Measurements from ENCODE around the gene SLC38A3. TPM values are rescaled to one million over a fixed set of nuclear protein-coding genes. Genes with fewer than 3 reads are reported as not detected.

Gene SLC38A3
- polyA plus RNA-seq, 1 experiment = 0.22 TPM

DNA sequence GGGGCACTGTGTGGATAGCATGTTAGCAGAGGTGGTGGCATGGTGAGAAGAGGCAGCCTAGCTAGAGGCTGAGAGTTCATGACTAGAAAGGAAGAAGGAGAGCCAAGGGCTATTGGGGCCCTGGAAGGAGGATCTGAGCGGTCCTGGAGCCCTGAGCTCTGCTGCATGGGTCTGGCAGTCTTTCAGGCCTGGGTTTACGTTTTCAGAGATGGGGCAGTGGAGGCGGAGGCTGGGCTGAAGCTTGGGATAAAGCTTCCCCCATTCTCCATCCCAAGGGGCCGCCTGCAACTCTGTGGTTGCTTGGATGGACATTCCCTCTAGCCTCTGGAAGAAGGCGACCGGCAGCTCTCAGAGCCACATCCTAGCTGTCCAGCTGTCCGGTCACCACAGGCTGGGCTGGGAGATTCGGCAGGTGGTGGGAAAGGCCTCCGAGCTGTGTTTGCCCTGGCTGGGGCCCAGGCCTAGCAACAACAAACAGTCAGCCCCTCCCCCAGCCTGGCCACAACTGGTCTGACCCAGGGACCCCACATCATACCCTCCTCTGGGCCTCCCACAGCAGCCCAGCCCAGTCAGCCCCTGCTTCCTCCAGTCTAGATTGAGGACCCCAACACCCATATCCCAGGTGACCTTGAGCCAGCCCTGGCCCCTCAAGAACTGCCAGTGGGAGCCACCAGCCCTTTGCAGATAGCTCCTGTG, 1.8 kb upstream of the SLC38A3 start:
- Histone ChIP-seq H3K27me3 (ENCODE audit: control insufficient read depth, insufficient read depth, low read length) (peaks cover 42% of the 10 kb centered on the region), H3K4me3 (ENCODE audit: low read depth, low read length) (no peak overlapping the region), H3K36me3 (ENCODE audit: control insufficient read depth, insufficient read depth, low read length) (no peaks in the 10 kb centered on the region)
- ChIA-PET CTCF (interaction anchor here (0.6 to 6.4 kb wide), 9 partner anchors 10 to 82 kb away, joined by 3 to 57 read pairs (median 3); partner anchors contain the start of gene GNAT1), POLR2A (interaction anchor here (1.1 kb wide), 1 partner anchor 8 kb away, joined by 4 read pairs; no protein-coding TSS in a partner anchor)
- no peak for DNase-seq (ENCODE audit: low read depth)
- TF ChIP-seq, protein P1, sequence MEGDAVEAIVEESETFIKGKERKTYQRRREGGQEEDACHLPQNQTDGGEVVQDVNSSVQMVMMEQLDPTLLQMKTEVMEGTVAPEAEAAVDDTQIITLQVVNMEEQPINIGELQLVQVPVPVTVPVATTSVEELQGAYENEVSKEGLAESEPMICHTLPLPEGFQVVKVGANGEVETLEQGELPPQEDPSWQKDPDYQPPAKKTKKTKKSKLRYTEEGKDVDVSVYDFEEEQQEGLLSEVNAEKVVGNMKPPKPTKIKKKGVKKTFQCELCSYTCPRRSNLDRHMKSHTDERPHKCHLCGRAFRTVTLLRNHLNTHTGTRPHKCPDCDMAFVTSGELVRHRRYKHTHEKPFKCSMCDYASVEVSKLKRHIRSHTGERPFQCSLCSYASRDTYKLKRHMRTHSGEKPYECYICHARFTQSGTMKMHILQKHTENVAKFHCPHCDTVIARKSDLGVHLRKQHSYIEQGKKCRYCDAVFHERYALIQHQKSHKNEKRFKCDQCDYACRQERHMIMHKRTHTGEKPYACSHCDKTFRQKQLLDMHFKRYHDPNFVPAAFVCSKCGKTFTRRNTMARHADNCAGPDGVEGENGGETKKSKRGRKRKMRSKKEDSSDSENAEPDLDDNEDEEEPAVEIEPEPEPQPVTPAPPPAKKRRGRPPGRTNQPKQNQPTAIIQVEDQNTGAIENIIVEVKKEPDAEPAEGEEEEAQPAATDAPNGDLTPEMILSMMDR (IDR thresholded peaks at IDR 0.05; ENCODE audit: insufficient read depth, low read depth, low read length) = no peak

DNA sequence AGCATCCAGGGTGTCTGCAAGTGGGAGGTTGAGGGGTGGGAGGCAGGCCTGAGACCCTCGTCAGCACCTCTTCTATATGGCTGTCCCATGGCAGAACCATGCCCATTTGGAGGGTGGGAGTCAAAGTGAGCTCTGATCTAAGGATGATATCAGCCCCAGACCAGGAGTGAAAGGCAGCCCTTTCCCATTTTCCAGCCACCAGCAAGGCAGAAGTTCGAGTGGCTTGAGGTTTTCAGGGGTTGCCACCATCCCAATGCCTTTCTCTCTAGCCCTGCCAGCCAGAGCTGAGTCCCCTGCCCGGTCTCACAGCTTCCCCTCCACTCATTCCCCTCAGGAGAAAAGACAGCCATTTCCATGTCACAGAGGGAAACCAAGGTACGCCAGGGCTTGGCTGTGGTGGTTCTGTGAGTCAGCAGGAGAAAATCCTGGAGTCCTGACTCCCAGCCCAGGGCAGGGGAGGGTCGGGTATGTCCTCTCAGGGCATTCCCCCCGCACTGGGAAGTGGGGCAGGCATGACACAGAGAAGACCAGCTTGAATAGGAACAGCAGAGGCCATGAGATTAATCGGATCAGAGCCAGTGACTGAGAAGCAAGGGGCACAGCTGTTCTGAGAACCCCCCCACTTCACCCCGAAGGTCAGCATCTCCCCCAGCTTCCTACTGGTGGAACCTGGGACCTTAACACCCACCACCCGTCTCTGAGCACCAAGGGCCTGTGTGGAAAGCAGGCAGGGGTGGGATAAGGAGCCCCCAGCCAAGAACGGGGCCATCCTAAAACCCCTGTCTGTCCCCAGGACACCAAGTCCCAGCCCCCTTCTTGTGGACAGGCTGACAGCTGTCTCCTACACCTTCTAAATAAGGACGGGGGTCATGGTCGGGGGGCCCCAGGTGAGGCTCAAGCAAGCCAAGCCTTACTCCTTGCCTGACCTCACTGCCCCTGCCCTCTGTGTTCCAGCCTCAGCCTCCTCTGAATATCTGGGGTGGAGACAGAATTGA, 965 bp upstream of the SLC38A3 start:
- Histone ChIP-seq H3K36me3 (ENCODE audit: control insufficient read depth, insufficient read depth, low read length) (no peaks in the 10 kb centered on the region), H3K4me3 (ENCODE audit: low read depth, low read length) (no peak overlapping the region), H3K27me3 (ENCODE audit: control insufficient read depth, insufficient read depth, low read length) (peaks cover 42% of the 10 kb centered on the region)
- POLR2A ChIA-PET = interaction anchor here (1.1 kb wide), 1 partner anchor 9 kb away, joined by 4 read pairs; no protein-coding TSS in a partner anchor
- TF ChIP-seq, protein P1 (IDR thresholded peaks at IDR 0.05; ENCODE audit: insufficient read depth, low read depth, low read length) = no peak
- CTCF ChIA-PET = interaction anchor here (0.6 to 6.4 kb wide), 8 partner anchors 11 to 82 kb away, joined by 3 to 57 read pairs (median 3); partner anchors contain the start of gene GNAT1
- no peak for DNase-seq (ENCODE audit: low read depth)

DNA sequence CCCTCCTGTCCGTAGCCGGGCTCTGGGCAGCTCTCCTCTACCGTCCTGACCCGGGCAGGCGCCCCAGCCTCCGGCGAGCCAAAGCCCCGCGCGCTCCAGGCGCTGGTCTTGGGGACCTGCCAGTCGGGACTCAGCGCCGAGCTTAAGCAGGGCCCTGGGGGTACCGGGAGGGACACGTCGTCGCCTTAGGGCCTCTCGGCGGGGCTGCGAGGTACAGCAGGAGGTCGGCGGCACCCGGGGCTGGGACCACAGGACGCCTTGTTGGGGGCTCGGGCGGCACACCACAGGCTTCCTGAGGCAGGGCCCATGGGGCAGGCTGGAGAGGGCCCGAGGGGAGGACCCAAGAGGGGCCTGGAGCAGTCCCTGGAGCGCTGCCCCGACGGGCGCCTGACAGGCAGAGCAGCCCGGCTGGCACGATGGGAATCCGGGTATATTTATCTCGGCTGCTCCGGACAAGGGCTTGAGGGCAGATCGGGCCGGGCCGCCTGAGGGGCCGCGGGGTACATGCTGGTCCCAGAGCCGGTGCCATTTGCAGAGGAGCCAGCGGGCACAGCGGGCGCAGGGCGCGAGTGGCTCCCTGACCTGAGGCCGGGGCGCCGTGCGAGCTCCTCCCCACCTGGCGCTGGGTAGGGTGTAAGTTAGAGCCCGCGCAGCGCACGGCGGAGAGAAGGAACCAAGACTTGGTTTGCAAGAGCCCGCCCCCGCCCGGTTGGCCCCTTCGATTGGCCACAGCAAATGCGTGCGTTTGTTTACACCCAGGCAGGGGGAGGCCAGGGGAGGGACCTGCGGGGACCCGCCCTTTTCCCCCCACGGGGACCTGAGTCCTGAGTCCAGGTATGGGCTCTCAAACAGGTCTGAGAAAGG, 574 bp downstream of the SLC38A3 start:
- CTCF ChIA-PET = interaction anchor here (5.0 kb wide), 1 partner anchor 12 kb away, joined by 57 read pairs; the partner anchor contains the start of gene GNAT1
- POLR2A ChIA-PET = no interaction called here
- Histone ChIP-seq H3K4me3 (ENCODE audit: low read depth, low read length) (peak overlapping the region; percentile 27), H3K27me3 (ENCODE audit: control insufficient read depth, insufficient read depth, low read length) (peaks cover 42% of the 10 kb centered on the region), H3K36me3 (ENCODE audit: control insufficient read depth, insufficient read depth, low read length) (no peaks in the 10 kb centered on the region)
- TF ChIP-seq, protein P1 (IDR thresholded peaks at IDR 0.05; ENCODE audit: insufficient read depth, low read depth, low read length) = no peak
- no peak for DNase-seq (ENCODE audit: low read depth)

DNA sequence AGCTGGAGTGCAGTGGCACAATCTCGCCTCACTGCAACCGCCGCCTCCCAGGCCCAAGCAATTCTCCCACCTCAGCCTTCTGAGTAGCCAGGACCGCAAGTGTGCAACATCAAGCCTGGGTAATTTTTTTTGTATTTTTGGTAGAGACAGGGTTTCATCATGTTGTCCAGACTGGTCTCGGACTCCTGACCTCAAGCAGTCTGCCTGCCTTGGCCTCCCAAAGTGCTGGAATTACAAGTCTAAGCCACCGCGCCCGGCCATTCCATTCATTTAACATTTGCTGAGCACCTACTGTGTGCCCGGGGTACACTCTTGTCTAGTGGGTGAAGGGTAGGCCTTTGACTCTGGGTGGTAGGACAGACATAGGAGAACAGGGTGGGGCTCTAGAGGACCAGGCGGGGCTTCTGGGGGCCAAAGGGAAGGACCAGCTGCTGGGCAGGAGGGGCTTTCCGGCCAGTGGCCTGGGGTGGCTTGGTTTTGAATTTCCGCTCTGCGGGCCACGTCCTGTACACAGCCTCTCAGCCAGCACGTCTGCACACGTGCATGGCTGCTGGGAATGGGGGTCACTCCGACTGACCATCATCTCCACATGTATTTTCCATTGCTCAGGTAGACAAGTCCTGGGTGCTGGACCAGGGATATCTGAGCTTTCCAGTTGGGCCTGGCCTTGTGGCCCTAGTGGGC, 2.4 kb downstream of the SLC38A3 start:
- TF ChIP-seq, protein P1 (IDR thresholded peaks at IDR 0.05; ENCODE audit: insufficient read depth, low read depth, low read length) = no peak
- no peak for DNase-seq (ENCODE audit: low read depth)
- Histone ChIP-seq H3K4me3 (ENCODE audit: low read depth, low read length) (no peak overlapping the region), H3K27me3 (ENCODE audit: control insufficient read depth, insufficient read depth, low read length) (peaks cover 36% of the 10 kb centered on the region), H3K36me3 (ENCODE audit: control insufficient read depth, insufficient read depth, low read length) (no peaks in the 10 kb centered on the region)
- ChIA-PET CTCF (interaction anchor here (1.6 to 6.4 kb wide), 2 partner anchors 13 to 19 kb away, joined by 10 to 81 read pairs; no protein-coding TSS in a partner anchor), POLR2A (no interaction called here)

All from BJ (cell line).